GM13976 (cell line): ENCODE results near the gene ALDOC.

Experiments used
- DNase-seq: peaks from one replicate; pipeline ENCODE4 v3.0.0; 2012; ENCODE audit warnings: low spot score
- CTCF ChIP-seq: IDR thresholded peaks from 2 replicates; pipeline ENCODE4 v1.5.1; 2012; ENCODE audit warnings: borderline replicate concordance, mild to moderate bottlenecking; ENCODE audit not compliant: insufficient read depth; ENCODE audit errors: extremely low read depth, missing control alignments, control extremely low read depth
- in situ Hi-C: fragments of 300-500 bp; cut with MboI; formaldehyde crosslinking; loops from one replicate; pipeline ENCODE4 v1.12.0; 2022; ENCODE audit warnings: low sequenced_read_pairs, mixed read lengths, inconsistent platforms; ENCODE audit not compliant: unreplicated experiment

ALDOC gene

GRCh38 chr17:28575126-28575795 is 1.4 kb downstream of the ALDOC start:
- in situ Hi-C loops, result no loop called here
- DNase-seq, result no peak
- TF ChIP-seq CTCF, result peak; percentile 7

GRCh38 chr17:28574526-28574925 is 2.2 kb downstream of the ALDOC start:
- no peak for TF ChIP-seq CTCF
- DNase-seq, result no peak
- in situ Hi-C loops, result no loop called here

- TF ChIP-seq CTCF, result no peak
- in situ Hi-C loops, result no loop called here
- no peak for DNase-seq
Observed at GRCh38 chr17:28573966-28574480, 2.7 kb downstream of the ALDOC start.

- DNase-seq, result no peak
- in situ Hi-C loops, result no loop called here
- no peak for TF ChIP-seq CTCF
Observed at GRCh38 chr17:28573521-28573920, 3.2 kb downstream of the ALDOC start.

GRCh38 chr17:28573040-28573380 is 3.7 kb downstream of the ALDOC start:
- in situ Hi-C loops, result no loop called here
- TF ChIP-seq CTCF, result no peak
- no peak for DNase-seq

GRCh38 chr17:28572259-28573039 is 4.2 kb downstream of the ALDOC start:
- in situ Hi-C loops, result no loop called here
- no peak for DNase-seq
- no peak for TF ChIP-seq CTCF
